Measurements from ENCODE around the gene KCNC3. TPM values are rescaled to one million over a fixed set of nuclear protein-coding genes. Genes with fewer than 3 reads are reported as not detected.

The KCNC3 gene
- total RNA-seq, 1 experiment from 2014 or later: 24.6 TPM

- Histone ChIP-seq H3K4me1 (no peaks in the 10 kb centered on the region), H3K9me3 (peaks cover 2% of the 10 kb centered on the region; the same call in 1 of the 2 replicates), H3K4me3 (ENCODE audit: low read depth, low read length) (no peak overlapping the region), H3K36me3 (ENCODE audit: control insufficient read depth, insufficient read depth, low read length) (peaks cover 5% of the 10 kb centered on the region), H3K27me3 (replicated peaks; ENCODE audit: control insufficient read depth, insufficient read depth, low read length) (no peaks in the 10 kb centered on the region)
- no peak for DNase-seq
- no peaks in the 10 kb centered on the region for H3K27me3 Mint-ChIP-seq (ENCODE audit: insufficient read depth, unreplicated experiment)
- peaks cover 8% of the 10 kb centered on the region for H3K9me3 Mint-ChIP-seq (ENCODE audit: unreplicated experiment)
- intact Hi-C loops (cut with micrococcal nuclease; ENCODE audit: unreplicated experiment): no loop called here
- POLR2A ChIA-PET: no interaction called here
- BruUV-seq (replicated peaks): no TSS peak
- peaks cover 31% of the 10 kb centered on the region for H3K36me3 Mint-ChIP-seq (ENCODE audit: insufficient read depth, unreplicated experiment)
- H3K27ac Mint-ChIP-seq (ENCODE audit: unreplicated experiment): no peak overlapping the region
- CTCF ChIA-PET: interaction anchor here (0.6 kb wide), 1 partner anchor 130 kb away, joined by 3 read pairs; no protein-coding TSS in a partner anchor
- no peak overlapping the region for H3K4me3 Mint-ChIP-seq (ENCODE audit: unreplicated experiment)
- TF ChIP-seq CTCF (IDR thresholded peaks at IDR 0.05; ENCODE audit: insufficient read depth in 1 of 2, low read depth in 1 of 2, low read length in 1 of 2, severe bottlenecking in 1 of 2, unreplicated experiment in 1 of 2): no peak
- H3K4me1 Mint-ChIP-seq (ENCODE audit: low read depth, unreplicated experiment): no peaks in the 10 kb centered on the region
Measured at GRCh38 chr19:50277966-50278580, 51.1 kb downstream of the KCNC3 start.

- no peak overlapping the region for H3K4me3 Mint-ChIP-seq (ENCODE audit: unreplicated experiment)
- CTCF ChIA-PET: no interaction called here
- no peak overlapping the region for H3K27ac Mint-ChIP-seq (ENCODE audit: unreplicated experiment)
- H3K9me3 Mint-ChIP-seq (ENCODE audit: unreplicated experiment): no peaks in the 10 kb centered on the region
- no peak for TF ChIP-seq CTCF (IDR thresholded peaks at IDR 0.05; ENCODE audit: insufficient read depth in 1 of 2, low read depth in 1 of 2, low read length in 1 of 2, severe bottlenecking in 1 of 2, unreplicated experiment in 1 of 2)
- no peak overlapping the region for H3K4me3 ChIP-seq (ENCODE audit: low read depth, low read length)
- DNase-seq: no peak
- no peaks in the 10 kb centered on the region for H3K4me1 ChIP-seq
- POLR2A ChIA-PET: no interaction called here
- intact Hi-C loops (cut with micrococcal nuclease; ENCODE audit: unreplicated experiment): no loop called here
- no peaks in the 10 kb centered on the region for H3K9me3 ChIP-seq
- H3K36me3 ChIP-seq (ENCODE audit: control insufficient read depth, insufficient read depth, low read length): peaks cover 2% of the 10 kb centered on the region
- no peaks in the 10 kb centered on the region for H3K27me3 Mint-ChIP-seq (ENCODE audit: insufficient read depth, unreplicated experiment)
- no TSS peak for BruUV-seq (replicated peaks)
- no peaks in the 10 kb centered on the region for H3K4me1 Mint-ChIP-seq (ENCODE audit: low read depth, unreplicated experiment)
- H3K36me3 Mint-ChIP-seq (ENCODE audit: insufficient read depth, unreplicated experiment): peaks cover 18% of the 10 kb centered on the region
- no peaks in the 10 kb centered on the region for H3K27me3 ChIP-seq (replicated peaks; ENCODE audit: control insufficient read depth, insufficient read depth, low read length)
Measured at GRCh38 chr19:50276370-50277063, 52.7 kb downstream of the KCNC3 start.

- ChIA-PET CTCF (no interaction called here), POLR2A (no interaction called here)
- H3K4me3 ChIP-seq (ENCODE audit: low read depth, low read length): no peak overlapping the region
- no peak overlapping the region for H3K27ac Mint-ChIP-seq (ENCODE audit: unreplicated experiment)
- H3K4me3 Mint-ChIP-seq (ENCODE audit: unreplicated experiment): no peak overlapping the region
- no peaks in the 10 kb centered on the region for H3K4me1 ChIP-seq
- BruUV-seq (replicated peaks): no TSS peak
- no peaks in the 10 kb centered on the region for H3K27me3 Mint-ChIP-seq (ENCODE audit: insufficient read depth, unreplicated experiment)
- intact Hi-C loops (cut with micrococcal nuclease; ENCODE audit: unreplicated experiment): no loop called here
- no peak for DNase-seq
- peaks cover 18% of the 10 kb centered on the region for H3K36me3 Mint-ChIP-seq (ENCODE audit: insufficient read depth, unreplicated experiment)
- no peaks in the 10 kb centered on the region for H3K4me1 Mint-ChIP-seq (ENCODE audit: low read depth, unreplicated experiment)
- H3K36me3 ChIP-seq (ENCODE audit: control insufficient read depth, insufficient read depth, low read length): peaks cover 2% of the 10 kb centered on the region
- no peaks in the 10 kb centered on the region for H3K9me3 Mint-ChIP-seq (ENCODE audit: unreplicated experiment)
- H3K27me3 ChIP-seq (replicated peaks; ENCODE audit: control insufficient read depth, insufficient read depth, low read length): no peaks in the 10 kb centered on the region
- no peaks in the 10 kb centered on the region for H3K9me3 ChIP-seq
- TF ChIP-seq CTCF (IDR thresholded peaks at IDR 0.05; ENCODE audit: insufficient read depth in 1 of 2, low read depth in 1 of 2, low read length in 1 of 2, severe bottlenecking in 1 of 2, unreplicated experiment in 1 of 2): no peak
Measured at GRCh38 chr19:50275577-50276368, 53.4 kb downstream of the KCNC3 start.
